Measurements from ENCODE around the gene INPP5F. TPM values are rescaled to one million over a fixed set of nuclear protein-coding genes. Genes with fewer than 3 reads are reported as not detected.
A peak's percentile ranks its signal among the peaks of the same experiment; 100 is the strongest.

The INPP5F gene
- total and polyA plus RNA-seq, 10 of the 15 experiments (the other 5 are each of a cell fraction or from before 2014, with no cell fraction given): 6.0 to 49.3 (median 34.3) TPM

GRCh38 chr10:119686465-119687191, 39.2 kb upstream of the INPP5F start (continued):
- TF ChIP-seq PBX3 (IDR thresholded peaks at IDR 0.05; ENCODE audit: insufficient replicate concordance, low read depth, low read length): no peak

DNA sequence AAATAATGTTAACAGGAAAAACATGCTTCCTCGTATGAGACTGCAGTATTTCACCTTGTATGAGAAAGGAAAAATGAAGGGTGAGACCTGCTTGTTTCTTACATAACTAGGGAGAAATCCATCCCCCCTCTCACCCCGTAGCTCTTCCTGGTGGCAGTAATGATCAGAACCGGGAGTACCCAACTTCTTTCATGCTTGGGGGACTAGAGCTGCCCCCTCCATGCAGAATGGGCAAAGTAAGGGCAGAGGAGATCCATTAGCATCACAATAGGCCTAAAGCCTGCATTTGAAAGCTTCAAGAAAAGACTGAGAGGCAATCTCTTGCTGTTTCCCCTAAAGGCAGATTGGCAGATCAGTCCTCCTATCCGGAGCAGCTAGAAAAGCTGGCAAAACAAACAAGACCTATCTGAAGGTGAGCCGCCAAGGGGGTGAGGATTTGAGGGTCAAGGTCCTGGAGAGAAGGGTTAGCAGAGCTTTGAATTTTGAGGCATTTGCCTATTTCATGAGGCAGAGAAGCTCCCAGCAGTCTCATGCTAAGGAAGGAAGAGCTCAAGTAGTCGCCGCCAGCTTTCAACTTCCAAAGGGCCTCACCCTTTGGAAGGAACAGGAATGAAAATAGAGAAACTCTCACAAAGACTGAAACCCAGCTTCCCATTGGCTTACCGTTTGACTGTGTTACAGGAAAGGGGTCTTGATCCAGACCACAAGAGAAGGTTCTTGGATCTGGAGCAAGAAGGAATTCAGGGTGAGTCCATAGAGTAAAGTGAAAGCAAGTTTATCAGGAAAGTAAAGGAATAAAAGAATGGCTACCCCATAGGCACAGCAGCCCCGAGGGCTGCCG, 38.4 kb upstream of the INPP5F start:
- in situ Hi-C loops (cut with MboI): loop anchor here (10.0 kb wide), 1 partner anchor 647 kb away; no protein-coding TSS in a partner anchor
- SMC1A ChIA-PET (ENCODE audit: uncharacterized antibody, unreplicated experiment): interaction anchor here (0.6 to 10.6 kb wide), 60 partner anchors 8 to 650 kb away, joined by 3 to 211 read pairs (median 6); partner anchors contain the start of genes BAG3, INPP5F and MCMBP
- Histone ChIP-seq H3K9ac (ENCODE audit: control insufficient read depth, insufficient read depth, low read length) (no peak overlapping the region), H3K9me3 (replicated peaks; ENCODE audit: control insufficient read depth, insufficient read depth, low read length) (no peaks in the 10 kb centered on the region), H3K79me2 (ENCODE audit: control insufficient read depth, insufficient read depth, low read length) (no peaks in the 10 kb centered on the region), H3K4me2 (ENCODE audit: control insufficient read depth, insufficient read depth) (no peak overlapping the region), H4K20me1 (ENCODE audit: control insufficient read depth, insufficient read depth) (no peaks in the 10 kb centered on the region), H3K36me3 (ENCODE audit: control insufficient read depth in 2 of 2, insufficient read depth in 2 of 2, low read length in 1 of 2) (no peaks in the 10 kb centered on the region), H3K4me1 (ENCODE audit: control insufficient read depth, insufficient read depth, low read length) (no peaks in the 10 kb centered on the region), H3K27me3 (replicated peaks in 1 of 2; ENCODE audit: control insufficient read depth in 2 of 2, insufficient read depth in 2 of 2, low read length in 1 of 2) (no peaks in the 10 kb centered on the region), H3K4me3 (no peak overlapping the region), H3K27ac (ENCODE audit: control insufficient read depth, insufficient read depth) (no peak overlapping the region), H2AFZ (ENCODE audit: control insufficient read depth, low read depth, low read length) (no peak overlapping the region; the same call in 1 of the 2 replicates)
- CTCF ChIA-PET: interaction anchor here (0.6 to 9.4 kb wide), 62 partner anchors 7 to 650 kb away, joined by 3 to 276 read pairs (median 7); partner anchors contain the start of genes INPP5F, MCMBP and RGS10
- intact Hi-C loops (cut with micrococcal nuclease; ENCODE audit: unreplicated experiment): loop anchor here (2.0 to 5.0 kb wide), 2 partner anchors 17 to 230 kb away; no protein-coding TSS in a partner anchor
- no peak for ATAC-seq
- RAD21 ChIA-PET (ENCODE audit: unreplicated experiment): interaction anchor here (0.7 to 7.3 kb wide), 35 partner anchors 11 to 650 kb away, joined by 3 to 144 read pairs (median 4); partner anchors contain the start of genes BAG3, INPP5F and MCMBP
- FAIRE-seq: no peak
- no peak for TF ChIP-seq RFX5 (IDR thresholded peaks at IDR 0.05; ENCODE audit: low read depth, low read length)
- 0 out of 2 replicates have a peak, but pooled peaks have one; percentile 0 for TF ChIP-seq NBN (IDR thresholded peaks at IDR 0.05)
- no peak for TF ChIP-seq MTA2 (IDR thresholded peaks at IDR 0.05; ENCODE audit: low read depth)
- TF ChIP-seq RELB (IDR thresholded peaks at IDR 0.05; ENCODE audit: low read depth): no peak
- TF ChIP-seq EGR1 (IDR thresholded peaks at IDR 0.05; ENCODE audit: borderline replicate concordance in 1 of 2, low read depth in 2 of 2, low read length in 2 of 2): no peak
- no peak for TF ChIP-seq SMARCA5 (IDR thresholded peaks at IDR 0.05)
- TF ChIP-seq, protein P1, sequence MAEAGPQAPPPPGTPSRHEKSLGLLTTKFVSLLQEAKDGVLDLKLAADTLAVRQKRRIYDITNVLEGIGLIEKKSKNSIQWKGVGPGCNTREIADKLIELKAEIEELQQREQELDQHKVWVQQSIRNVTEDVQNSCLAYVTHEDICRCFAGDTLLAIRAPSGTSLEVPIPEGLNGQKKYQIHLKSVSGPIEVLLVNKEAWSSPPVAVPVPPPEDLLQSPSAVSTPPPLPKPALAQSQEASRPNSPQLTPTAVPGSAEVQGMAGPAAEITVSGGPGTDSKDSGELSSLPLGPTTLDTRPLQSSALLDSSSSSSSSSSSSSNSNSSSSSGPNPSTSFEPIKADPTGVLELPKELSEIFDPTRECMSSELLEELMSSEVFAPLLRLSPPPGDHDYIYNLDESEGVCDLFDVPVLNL (IDR thresholded peaks at IDR 0.05; ENCODE audit: low read depth, low read length): no peak
- TF ChIP-seq IKZF1 (conservative IDR thresholded peaks at IDR 0.05): 0 out of 2 replicates have a peak, but pooled peaks have one; percentile 22
- TF ChIP-seq SREBF1 (IDR thresholded peaks at IDR 0.05; ENCODE audit: low read length): no peak
- no peak for TF ChIP-seq NR2F1 (conservative IDR thresholded peaks at IDR 0.05)
- TF ChIP-seq WRNIP1 (IDR thresholded peaks at IDR 0.05; ENCODE audit: borderline replicate concordance, low read depth, low read length): no peak
- WGBS (ENCODE audit: insufficient coverage, insufficient replicate concordance, low lambda C conversion rate, missing lambda C conversion rate): 54% methylated on average over 10 of the region's 10 CpGs
- TSS peak; percentile 70 for BruUV-seq (replicated peaks)
- POLR2A ChIA-PET: interaction anchor here (0.8 to 3.0 kb wide), 10 partner anchors 14 to 234 kb away, joined by 3 to 19 read pairs (median 5); partner anchors contain the start of gene INPP5F
- DNase-seq (ENCODE audit: low read depth, low spot score): no peak
